GM13976 (cell line): ENCODE data around the gene SEC24B.

Experiments
- DNase-seq: peaks from one replicate; pipeline ENCODE4 v3.0.0; 2012; ENCODE audit warnings: low spot score
- in situ Hi-C: fragments of 300-500 bp; cut with MboI; formaldehyde crosslinking; loops from one replicate; pipeline ENCODE4 v1.12.0; 2022; ENCODE audit warnings: low sequenced_read_pairs, mixed read lengths, inconsistent platforms; ENCODE audit not compliant: unreplicated experiment
- TF ChIP-seq, protein P1 (sequence below): IDR thresholded peaks from 2 replicates; pipeline ENCODE4 v1.5.1; 2012; ENCODE audit warnings: borderline replicate concordance, mild to moderate bottlenecking; ENCODE audit not compliant: insufficient read depth; ENCODE audit errors: extremely low read depth, missing control alignments, control extremely low read depth

SEC24B gene

DNA sequence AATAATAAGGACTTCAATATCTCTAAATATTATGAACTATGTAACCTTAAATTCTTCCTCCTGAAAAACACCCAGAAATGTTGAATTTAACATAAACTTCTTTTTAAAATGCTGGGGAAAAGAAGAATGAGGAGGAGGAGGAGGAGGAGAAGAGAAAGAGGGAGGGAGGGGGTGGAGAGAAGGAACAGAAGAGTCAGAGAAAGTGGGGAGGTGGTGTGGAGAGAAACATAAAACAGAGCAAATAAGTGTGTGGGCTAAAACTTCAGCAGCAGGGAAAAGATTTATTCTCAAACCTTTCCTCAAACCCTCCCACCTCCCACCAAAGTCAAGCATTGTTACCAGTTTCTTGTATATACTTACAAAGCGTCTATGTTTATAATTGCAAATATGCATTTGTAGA is 34.7 kb upstream of the SEC24B start:
- no peak for DNase-seq
- in situ Hi-C loops, result no loop called here
- TF ChIP-seq, protein P1, sequence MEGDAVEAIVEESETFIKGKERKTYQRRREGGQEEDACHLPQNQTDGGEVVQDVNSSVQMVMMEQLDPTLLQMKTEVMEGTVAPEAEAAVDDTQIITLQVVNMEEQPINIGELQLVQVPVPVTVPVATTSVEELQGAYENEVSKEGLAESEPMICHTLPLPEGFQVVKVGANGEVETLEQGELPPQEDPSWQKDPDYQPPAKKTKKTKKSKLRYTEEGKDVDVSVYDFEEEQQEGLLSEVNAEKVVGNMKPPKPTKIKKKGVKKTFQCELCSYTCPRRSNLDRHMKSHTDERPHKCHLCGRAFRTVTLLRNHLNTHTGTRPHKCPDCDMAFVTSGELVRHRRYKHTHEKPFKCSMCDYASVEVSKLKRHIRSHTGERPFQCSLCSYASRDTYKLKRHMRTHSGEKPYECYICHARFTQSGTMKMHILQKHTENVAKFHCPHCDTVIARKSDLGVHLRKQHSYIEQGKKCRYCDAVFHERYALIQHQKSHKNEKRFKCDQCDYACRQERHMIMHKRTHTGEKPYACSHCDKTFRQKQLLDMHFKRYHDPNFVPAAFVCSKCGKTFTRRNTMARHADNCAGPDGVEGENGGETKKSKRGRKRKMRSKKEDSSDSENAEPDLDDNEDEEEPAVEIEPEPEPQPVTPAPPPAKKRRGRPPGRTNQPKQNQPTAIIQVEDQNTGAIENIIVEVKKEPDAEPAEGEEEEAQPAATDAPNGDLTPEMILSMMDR, result no peak

DNA sequence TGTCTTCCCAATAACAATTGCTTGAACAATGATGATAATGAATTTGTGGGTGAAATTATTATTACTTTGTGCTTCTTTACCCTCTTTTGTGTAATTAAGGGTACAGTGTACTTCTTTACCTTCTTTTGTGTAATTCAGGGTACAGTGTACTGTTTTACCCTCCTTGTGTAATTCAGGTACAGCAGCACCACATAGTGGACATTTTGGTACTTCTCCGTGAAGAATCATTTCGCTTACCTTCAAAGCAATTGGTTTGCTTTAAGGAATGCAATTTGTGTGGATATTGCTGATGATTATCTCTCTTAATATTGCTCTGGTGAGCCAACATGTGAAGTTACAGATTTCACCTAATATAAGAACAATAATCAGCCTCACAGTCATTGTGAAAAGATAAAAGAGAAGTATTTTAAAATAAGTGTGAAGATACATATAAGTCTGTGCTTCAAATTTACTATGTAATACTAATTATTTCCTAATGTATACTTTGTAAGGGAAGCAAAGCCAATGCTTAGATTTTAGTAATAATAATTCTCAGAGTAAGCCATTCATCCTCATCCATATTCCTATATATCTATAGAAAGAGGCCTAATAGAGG is 27.2 kb upstream of the SEC24B start:
- in situ Hi-C loops, result loop anchor here (25.0 kb wide), 2 partner anchors 569 to 1106 kb away; no protein-coding TSS in a partner anchor
- DNase-seq, result peak; percentile 50
- TF ChIP-seq, protein P1, result peak; percentile 50

DNA sequence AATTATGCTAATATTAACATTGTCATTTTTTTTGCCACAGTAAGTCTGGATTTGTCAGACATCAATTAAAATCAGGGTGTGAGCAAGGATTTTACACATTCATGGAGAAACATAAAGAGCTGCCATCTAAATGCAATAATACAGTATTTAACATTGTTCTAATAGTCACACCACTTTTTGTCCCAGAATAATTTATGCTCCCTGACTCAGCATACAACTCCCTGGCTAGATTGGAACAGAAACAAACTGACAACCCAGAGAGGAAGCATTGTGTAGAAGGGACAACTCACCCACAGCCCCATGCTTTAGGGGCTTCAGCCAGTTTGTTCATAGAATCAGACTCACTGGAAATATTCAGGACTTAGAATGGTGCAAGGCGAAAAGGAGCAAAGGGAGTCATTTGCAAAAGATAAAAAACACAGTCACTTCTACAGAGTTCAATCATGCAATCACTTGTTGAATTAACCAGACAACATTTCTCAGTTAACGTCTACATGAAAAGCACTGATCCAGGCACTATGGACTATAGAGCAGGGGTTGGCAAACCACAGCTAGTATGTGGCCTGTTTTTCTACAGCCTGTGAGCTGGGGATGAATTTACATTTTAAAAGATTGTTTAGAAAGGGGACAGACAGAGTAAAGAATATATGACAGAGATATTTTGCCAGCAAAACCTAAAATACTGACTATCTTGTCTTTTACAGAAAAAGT is 26.4 kb upstream of the SEC24B start:
- in situ Hi-C loops, result loop anchor here (25.0 kb wide), 2 partner anchors 570 to 1105 kb away; no protein-coding TSS in a partner anchor
- TF ChIP-seq, protein P1, result no peak

GRCh38 chr4:109408711-109409110 is 24.9 kb upstream of the SEC24B start:
- TF ChIP-seq, protein P1, result no peak
- no peak for DNase-seq
- in situ Hi-C loops, result loop anchor here (25.0 kb wide), 2 partner anchors 571 to 1104 kb away; no protein-coding TSS in a partner anchor

More for the DNA sequence above, 26.4 kb upstream of the SEC24B start:
- DNase-seq, result no peak

DNA sequence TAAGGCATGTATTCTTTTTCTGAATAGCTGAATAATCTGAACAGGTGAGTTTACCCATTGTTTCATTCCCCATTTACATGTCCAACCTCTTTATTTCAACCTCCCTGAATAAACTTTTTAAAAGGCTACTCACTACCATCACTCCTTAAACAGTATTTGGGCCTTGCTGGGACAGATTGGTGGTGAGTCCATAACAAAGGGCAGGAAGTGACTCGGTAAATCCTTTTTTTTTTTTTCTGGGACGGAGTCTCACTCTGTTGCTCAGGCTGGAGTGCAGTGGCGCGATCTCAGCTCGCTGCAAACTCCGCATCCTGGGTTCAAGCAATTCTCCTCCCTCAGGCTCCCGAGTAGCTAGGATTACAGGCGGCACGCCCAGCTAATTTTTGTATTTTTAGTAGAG is 23.4 kb upstream of the SEC24B start:
- in situ Hi-C loops, result loop anchor here (25.0 kb wide), 2 partner anchors 573 to 1102 kb away; no protein-coding TSS in a partner anchor
- TF ChIP-seq, protein P1, result no peak
- no peak for DNase-seq

- in situ Hi-C loops, result loop anchor here (25.0 kb wide), 2 partner anchors 573 to 1102 kb away; no protein-coding TSS in a partner anchor
- no peak for DNase-seq
- TF ChIP-seq, protein P1, result no peak
Measured at GRCh38 chr4:109410776-109411175, 22.8 kb upstream of the SEC24B start.
